SU-DHL-6 (cell line): ENCODE data around the gene PDF.

Experiments
- H2AFZ ChIP-seq: fragments of 200-600 bp; sonication (generic); 2 replicates; pipeline ENCODE4 v1.6.1; 2014; ENCODE audit warnings: low read depth, mild to moderate bottlenecking, moderate library complexity, mixed read lengths, antibody characterized with exemption, low read length; ENCODE audit not compliant: severe bottlenecking
- H3F3A ChIP-seq: fragments of 200-600 bp; shearing (Covaris generic); 2 replicates; pipeline ENCODE4 v1.6.0; 2016; ENCODE audit warnings: antibody characterized with exemption, mild to moderate bottlenecking; ENCODE audit not compliant: insufficient read depth
- H3K27ac ChIP-seq: fragments of 200-600 bp; sonication (generic); 2 replicates; pipeline ENCODE4 v1.5.1; 2016; ENCODE audit warnings: low read depth, mild to moderate bottlenecking, low read length, moderate library complexity, mixed read lengths
- H3K27me3 ChIP-seq: fragments of 200-600 bp; sonication (generic), shearing (Covaris generic); 2 replicates; pipeline ENCODE4 v1.6.0; 2014; ENCODE audit warnings: mild to moderate bottlenecking, low read length
- H3K36me3 ChIP-seq: fragments of 200-600 bp; sonication (generic); 2 replicates; pipeline ENCODE4 v1.6.1; 2014; ENCODE audit warnings: mild to moderate bottlenecking, low read length, mixed read lengths
- H3K4me2 ChIP-seq: fragments of 300-600, 200-600 bp; shearing (Covaris generic), sonication (generic); 2 replicates; pipeline ENCODE4 v1.6.0; 2014; ENCODE audit warnings: low read length, low read depth, mild to moderate bottlenecking; ENCODE audit not compliant: poor library complexity, severe bottlenecking
- H3K4me3 ChIP-seq: fragments of 200-600 bp; sonication (generic); 2 replicates; pipeline ENCODE4 v1.5.1; 2014; ENCODE audit warnings: antibody characterized with exemption, low read length, mild to moderate bottlenecking, mixed read lengths; ENCODE audit not compliant: insufficient read depth, poor library complexity, severe bottlenecking
- H3K79me2 ChIP-seq: fragments of 200-600 bp; sonication (generic); 2 replicates; pipeline ENCODE4 v1.6.1; 2014; ENCODE audit warnings: mild to moderate bottlenecking, low read length, moderate library complexity; ENCODE audit not compliant: insufficient read depth
- H3K9ac ChIP-seq: fragments of 200-600 bp; sonication (generic); 2 replicates; pipeline ENCODE4 v1.7.0; 2014; ENCODE audit warnings: mild to moderate bottlenecking, low read length
- H3K9me2 ChIP-seq: fragments of 200-600 bp; sonication (generic); replicated peaks from 2 replicates; pipeline ENCODE4 v1.6.1; 2014; ENCODE audit warnings: low read length; ENCODE audit not compliant: insufficient read depth
- H3K9me3 ChIP-seq: fragments of 200-600 bp; sonication (generic); 2 replicates; pipeline ENCODE4 v1.6.1; 2014; ENCODE audit warnings: low read length, mixed read lengths; ENCODE audit not compliant: insufficient read depth
- H4K20me1 ChIP-seq: fragments of 200-600 bp; sonication (generic); 2 replicates; pipeline ENCODE4 v1.6.1; 2014; ENCODE audit warnings: low read depth, mild to moderate bottlenecking, antibody characterized with exemption, low read length, moderate library complexity, mixed read lengths
- CTCF ChIP-seq: fragments of 200-600 bp; sonication (generic); IDR thresholded peaks from one replicate; pipeline ENCODE4 v1.5.1; 2017; ENCODE audit warnings: antibody characterized with exemption, mild to moderate bottlenecking, low read length, moderate library complexity; ENCODE audit not compliant: insufficient read depth, poor library complexity, severe bottlenecking
- EZH2phosphoT487 ChIP-seq: fragments of 200-600 bp; sonication (generic), shearing (Covaris generic); conservative IDR thresholded peaks from 2 replicates; pipeline ENCODE4 v1.6.1; 2018; ENCODE audit warnings: mild to moderate bottlenecking, antibody characterized with exemption, low read length, moderate library complexity, mixed read lengths

Gene PDF

GRCh38 chr16:69351309-69352027 is 21.1 kb upstream of the PDF start, which contains the start of gene TMED6:
TSS of gene TMED6 (minus strand) at chr16:69351786. CDS start at chr16:69351753, 33 bp downstream.
- H2AFZ ChIP-seq = no peak within 1 kb of the TSS
- no peaks in the 10 kb centered on the region for H3K27me3 ChIP-seq
- H3K4me3 ChIP-seq = no peak within 1 kb of the TSS
- H3K79me2 ChIP-seq = no peaks in the 10 kb centered on the region
- no peaks in the 10 kb centered on the region; the same call in 1 of the 2 replicates for H3K36me3 ChIP-seq
- no peaks in the 10 kb centered on the region for H3K9me3 ChIP-seq
- H3K27ac ChIP-seq = no peak within 1 kb of the TSS
- no peaks in the 10 kb centered on the region; the same call in 1 of the 2 replicates for H3F3A ChIP-seq
- no peak within 1 kb of the TSS for H3K4me2 ChIP-seq
- no peaks in the 10 kb centered on the region for H3K9me2 ChIP-seq
- no peaks in the 10 kb centered on the region for H4K20me1 ChIP-seq
- no peak within 1 kb of the TSS for H3K9ac ChIP-seq
- TF ChIP-seq EZH2phosphoT487 (no peak), CTCF (no peak)

- no peaks in the 10 kb centered on the region for H3K9me3 ChIP-seq
- H3K9me2 ChIP-seq = no peaks in the 10 kb centered on the region
- no peak overlapping the region for H3K4me2 ChIP-seq
- H3K36me3 ChIP-seq = no peaks in the 10 kb centered on the region; the same call in 1 of the 2 replicates
- H3K27ac ChIP-seq = no peak overlapping the region
- no peak overlapping the region for H2AFZ ChIP-seq
- peaks cover 5% of the 10 kb centered on the region; the same call in 1 of the 2 replicates for H3F3A ChIP-seq
- no peaks in the 10 kb centered on the region for H3K79me2 ChIP-seq
- no peaks in the 10 kb centered on the region for H3K27me3 ChIP-seq
- H3K9ac ChIP-seq = no peak overlapping the region
- TF ChIP-seq CTCF = no peak
- no peaks in the 10 kb centered on the region for H4K20me1 ChIP-seq
- H3K4me3 ChIP-seq = no peak overlapping the region
Observed at GRCh38 chr16:69350536-69351133, 20.2 kb upstream of the PDF start.

- Histone ChIP-seq H3K9me2 (no peaks in the 10 kb centered on the region), H3K79me2 (no peaks in the 10 kb centered on the region), H3K9ac (no peak overlapping the region), H3K4me2 (no peak overlapping the region), H3K9me3 (no peaks in the 10 kb centered on the region), H3F3A (peaks cover 7% of the 10 kb centered on the region; the same call in 1 of the 2 replicates), H4K20me1 (no peaks in the 10 kb centered on the region), H3K27me3 (no peaks in the 10 kb centered on the region), H2AFZ (no peak overlapping the region), H3K4me3 (no peak overlapping the region), H3K27ac (no peak overlapping the region), H3K36me3 (no peaks in the 10 kb centered on the region)
- no peak for TF ChIP-seq CTCF
- TF ChIP-seq EZH2phosphoT487 = no peak
Observed at GRCh38 chr16:69349536-69349935, 19.1 kb upstream of the PDF start.
